ENCODE results near the gene B4GALT2.

Gene B4GALT2

DNA sequence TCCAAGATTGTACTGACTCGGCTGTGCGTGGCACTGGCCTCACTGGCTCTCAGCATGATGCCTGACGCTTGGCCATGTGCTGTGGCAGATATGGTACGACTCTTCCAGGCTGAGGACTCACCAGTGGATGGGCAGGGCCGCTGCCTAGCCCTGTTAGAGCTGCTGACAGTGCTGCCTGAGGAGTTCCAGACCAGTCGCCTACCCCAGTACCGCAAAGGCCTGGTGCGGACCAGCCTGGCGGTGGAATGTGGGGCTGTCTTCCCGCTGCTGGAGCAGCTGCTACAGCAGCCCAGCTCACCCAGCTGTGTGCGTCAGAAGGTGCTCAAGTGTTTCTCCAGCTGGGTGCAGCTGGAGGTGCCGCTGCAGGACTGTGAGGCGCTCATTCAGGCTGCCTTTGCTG lies 29.3 kb upstream of the B4GALT2 start:
- Histone ChIP-seq H3K4me1 (ENCODE audit: control insufficient read depth in 1 of 2, insufficient read depth in 1 of 2, low read depth in 1 of 2, low read length in 1 of 2) (peaks cover 17 to 25% of the 10 kb centered on the region in 2 experiments), H3K27ac (no peak overlapping the region), H3K9me3 (no peaks in the 10 kb centered on the region), H3K27me3 (no peaks in the 10 kb centered on the region), H3K4me3 (ENCODE audit: low read depth in 1 of 2, low read length in 1 of 2) (no peak overlapping the region), H3K36me3 (peaks cover 8% of the 10 kb centered on the region)
- no peak for TF ChIP-seq CTCF (IDR thresholded peaks at IDR 0.05)

- Histone ChIP-seq H3K4me1 (ENCODE audit: control insufficient read depth in 1 of 2, insufficient read depth in 1 of 2, low read depth in 1 of 2, low read length in 1 of 2) (peaks cover 13 to 19% of the 10 kb centered on the region in 2 experiments), H3K27me3 (no peaks in the 10 kb centered on the region), H3K36me3 (peaks cover 9% of the 10 kb centered on the region), H3K4me3 (ENCODE audit: low read depth in 1 of 2, low read length in 1 of 2) (no peak overlapping the region), H3K27ac (no peak overlapping the region), H3K9me3 (no peaks in the 10 kb centered on the region)
- TF ChIP-seq CTCF (IDR thresholded peaks at IDR 0.05) = no peak
These were observed 27.7 kb upstream of the B4GALT2 start for GRCh38 chr1:43951021-43951985.

DNA sequence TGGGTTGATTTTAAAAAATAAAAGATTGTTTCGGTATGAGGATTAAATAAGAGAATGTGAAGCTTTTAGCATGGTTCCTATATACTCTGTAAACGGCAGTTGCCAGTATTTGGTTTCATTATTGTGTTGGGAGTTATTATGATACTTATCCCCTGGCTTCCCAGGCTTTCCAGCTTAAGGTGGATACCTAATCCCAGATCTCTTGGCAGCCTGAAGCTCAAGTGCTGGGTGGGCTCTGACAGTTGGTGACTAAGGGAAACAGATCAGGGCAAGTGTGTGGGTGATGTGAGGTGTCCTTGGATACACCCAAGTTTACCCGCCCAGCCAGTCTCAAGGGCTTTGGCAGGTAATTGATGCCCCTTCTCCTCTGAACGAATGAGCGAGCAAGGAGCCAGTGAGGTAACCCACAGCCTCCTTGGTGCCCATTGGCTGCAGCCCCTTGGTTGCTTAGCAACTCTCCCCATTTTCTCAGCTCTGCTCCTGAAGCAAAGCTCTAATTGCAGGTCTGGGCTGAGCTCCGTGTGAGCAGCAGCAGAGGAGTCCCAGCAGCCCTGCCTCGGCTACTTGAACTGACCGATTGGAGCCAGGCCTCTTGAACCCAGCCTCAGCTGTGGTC lies 26.2 kb upstream of the B4GALT2 start:
- TF ChIP-seq CTCF (IDR thresholded peaks at IDR 0.05) = no peak
- Histone ChIP-seq H3K27ac (no peak overlapping the region), H3K36me3 (peaks cover 23% of the 10 kb centered on the region), H3K9me3 (no peaks in the 10 kb centered on the region), H3K4me3 (ENCODE audit: low read depth in 1 of 2, low read length in 1 of 2) (no peak overlapping the region), H3K4me1 (ENCODE audit: control insufficient read depth in 1 of 2, insufficient read depth in 1 of 2, low read depth in 1 of 2, low read length in 1 of 2) (peaks cover 9 to 11% of the 10 kb centered on the region in 2 experiments), H3K27me3 (no peaks in the 10 kb centered on the region)

GRCh38 chr1:43953361-43953760 lies 25.6 kb upstream of the B4GALT2 start:
- TF ChIP-seq CTCF (IDR thresholded peaks at IDR 0.05) = no peak
- no peak overlapping the region for H3K27ac ChIP-seq
- no peaks in the 10 kb centered on the region for H3K9me3 ChIP-seq
- H3K4me1 ChIP-seq (ENCODE audit: control insufficient read depth in 1 of 2, insufficient read depth in 1 of 2, low read depth in 1 of 2, low read length in 1 of 2) = peaks cover 6 to 13% of the 10 kb centered on the region in 2 experiments
- H3K36me3 ChIP-seq = peaks cover 24% of the 10 kb centered on the region
- H3K4me3 ChIP-seq (ENCODE audit: low read depth in 1 of 2, low read length in 1 of 2) = no peak overlapping the region
- no peaks in the 10 kb centered on the region for H3K27me3 ChIP-seq

- Histone ChIP-seq H3K4me3 (ENCODE audit: low read depth in 1 of 2, low read length in 1 of 2) (no peak overlapping the region), H3K27ac (no peak overlapping the region), H3K36me3 (peaks cover 31% of the 10 kb centered on the region), H3K4me1 (ENCODE audit: control insufficient read depth in 1 of 2, insufficient read depth in 1 of 2, low read depth in 1 of 2, low read length in 1 of 2) (peaks cover 5 to 13% of the 10 kb centered on the region in 2 experiments), H3K27me3 (no peaks in the 10 kb centered on the region), H3K9me3 (no peaks in the 10 kb centered on the region)
- no peak for TF ChIP-seq CTCF (IDR thresholded peaks at IDR 0.05)
These were observed 25.0 kb upstream of the B4GALT2 start for GRCh38 chr1:43954036-43954435.
